ENCODE data around the gene TRERF1. TPM values are rescaled to one million over a fixed set of nuclear protein-coding genes. Genes with fewer than 3 reads are reported as not detected.
"Not testable (repeated sequence)": the region's sequence is repeated elsewhere in the genome, so short reads cannot be mapped to it uniquely, and the experiment has no call there.

TRERF1 gene
- total RNA-seq, 1 experiment from 2014 or later: 13.9 TPM

DNA sequence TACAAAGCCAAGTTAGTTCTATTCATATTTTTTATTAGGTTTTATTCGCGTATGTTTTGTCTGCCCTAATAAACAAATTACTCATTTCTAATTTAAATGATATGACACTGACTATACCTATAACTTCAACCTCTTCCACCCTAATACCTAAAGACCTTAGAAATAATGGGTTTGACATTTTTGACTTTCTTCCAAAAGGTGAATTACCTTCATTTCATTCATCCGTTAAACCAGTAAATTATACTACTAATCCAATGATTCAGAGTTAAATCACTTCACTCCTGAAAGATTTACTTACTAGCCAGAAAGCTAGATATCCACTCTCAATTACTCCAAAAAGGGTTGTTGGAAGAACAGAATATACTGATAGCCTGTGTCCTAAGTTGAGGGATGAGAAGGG, 239.3 kb downstream of the TRERF1 start:
- BruUV-seq (replicated peaks): no TSS peak

DNA sequence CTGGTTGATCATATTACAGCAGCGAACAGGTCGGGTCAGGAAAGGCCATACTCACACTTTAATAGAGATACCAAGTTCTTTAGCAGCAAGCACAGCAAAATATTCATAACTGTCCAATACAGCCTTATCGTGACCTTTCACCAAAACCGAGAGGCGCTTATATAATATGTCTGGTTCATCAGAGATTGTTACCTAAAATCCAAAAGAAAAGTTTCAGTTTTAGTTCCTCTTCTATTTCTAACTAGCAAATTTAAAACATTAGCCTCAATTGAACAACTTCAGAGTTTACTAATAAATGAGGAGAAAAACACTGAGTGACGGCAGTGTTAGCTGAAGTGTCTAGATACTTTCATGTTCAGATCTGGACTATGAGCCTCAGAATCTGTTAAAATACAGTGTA, 240.0 kb downstream of the TRERF1 start:
- Histone ChIP-seq H4K20me1 (ENCODE audit: low read length) (no peaks in the 10 kb centered on the region), H3K27me3 (ENCODE audit: low read length) (no peaks in the 10 kb centered on the region), H2AFZ (ENCODE audit: low read length) (no peak overlapping the region), H3K36me3 (ENCODE audit: low read depth, low read length) (peaks cover 45% of the 10 kb centered on the region), H3F3A (ENCODE audit: low read length, unreplicated experiment) (peaks cover 28% of the 10 kb centered on the region), H3K79me2 (ENCODE audit: low read length) (peaks cover 52% of the 10 kb centered on the region), H3K4me3 (ENCODE audit: low read length) (peak overlapping the region; percentile 39), H3K4me1 (ENCODE audit: insufficient read depth, low read length) (peaks cover 89% of the 10 kb centered on the region), H3K9me2 (replicated peaks; ENCODE audit: low read length) (no peaks in the 10 kb centered on the region), H3K27ac (ENCODE audit: low read length) (peak overlapping the region; percentile 91), H3K4me2 (ENCODE audit: low read length) (peak overlapping the region; percentile 69), H3K9me3 (ENCODE audit: low read length) (no peaks in the 10 kb centered on the region), H3K9ac (ENCODE audit: low read length) (peak overlapping the region; percentile 73)
- TF ChIP-seq EZH2phosphoT487 (IDR thresholded peaks at IDR 0.05; ENCODE audit: borderline replicate concordance, low read length): no peak
- DNase-seq (no peak), ATAC-seq (no peak)
- intact Hi-C loops (cut with micrococcal nuclease): loop anchor here (2.0 kb wide), 1 partner anchor 13 kb away; no protein-coding TSS in a partner anchor
- CTCF ChIA-PET: interaction anchor here (0.6 kb wide), 1 partner anchor 12 kb away, joined by 3 read pairs; no protein-coding TSS in a partner anchor
- POLR2A ChIA-PET (ENCODE audit: unreplicated experiment): interaction anchor here (0.7 kb wide), 1 partner anchor 336 kb away, joined by 4 read pairs; no protein-coding TSS in a partner anchor
- no TSS peak for BruUV-seq (replicated peaks)

More for the DNA sequence above, 239.3 kb downstream of the TRERF1 start:
- H3K4me1 ChIP-seq (ENCODE audit: insufficient read depth, low read length): peaks cover 84% of the 10 kb centered on the region
- H3K4me3 ChIP-seq (ENCODE audit: low read length): peak overlapping the region; percentile 4; the same call in 1 of the 2 replicates
- no peaks in the 10 kb centered on the region for H3K27me3 ChIP-seq (ENCODE audit: low read length)
- peaks cover 59% of the 10 kb centered on the region for H3K79me2 ChIP-seq (ENCODE audit: low read length)
- H3K9ac ChIP-seq (ENCODE audit: low read length): peak overlapping the region; percentile 73
- no peaks in the 10 kb centered on the region for H4K20me1 ChIP-seq (ENCODE audit: low read length)
- H3K9me3 ChIP-seq (ENCODE audit: low read length): no peaks in the 10 kb centered on the region
- peak overlapping the region; percentile 69 for H3K4me2 ChIP-seq (ENCODE audit: low read length)
- peak; percentile 35 for ATAC-seq
- H3K27ac ChIP-seq (ENCODE audit: low read length): peak overlapping the region; percentile 91
- ChIA-PET POLR2A (ENCODE audit: unreplicated experiment) (interaction anchor here (0.6 kb wide), 1 partner anchor 123 kb away, joined by 3 read pairs; no protein-coding TSS in a partner anchor), CTCF (interaction anchor here (0.7 to 1.0 kb wide), 3 partner anchors 15 to 335 kb away, joined by 3 to 4 read pairs (median 3); no protein-coding TSS in a partner anchor)
- peaks cover 28% of the 10 kb centered on the region for H3F3A ChIP-seq (ENCODE audit: low read length, unreplicated experiment)
- H3K9me2 ChIP-seq (replicated peaks; ENCODE audit: low read length): no peaks in the 10 kb centered on the region
- peaks cover 45% of the 10 kb centered on the region for H3K36me3 ChIP-seq (ENCODE audit: low read depth, low read length)
- intact Hi-C loops (cut with micrococcal nuclease): loop anchor here (2.0 kb wide), 1 partner anchor 14 kb away; no protein-coding TSS in a partner anchor
- no peak overlapping the region for H2AFZ ChIP-seq (ENCODE audit: low read length)
- peak; percentile 91 for DNase-seq
- TF ChIP-seq EZH2phosphoT487 (IDR thresholded peaks at IDR 0.05; ENCODE audit: borderline replicate concordance, low read length) (no peak), EZH2 (IDR thresholded peaks at IDR 0.05; ENCODE audit: low read length, unreplicated experiment) (no peak)
- TF ChIP-seq, protein P1, sequence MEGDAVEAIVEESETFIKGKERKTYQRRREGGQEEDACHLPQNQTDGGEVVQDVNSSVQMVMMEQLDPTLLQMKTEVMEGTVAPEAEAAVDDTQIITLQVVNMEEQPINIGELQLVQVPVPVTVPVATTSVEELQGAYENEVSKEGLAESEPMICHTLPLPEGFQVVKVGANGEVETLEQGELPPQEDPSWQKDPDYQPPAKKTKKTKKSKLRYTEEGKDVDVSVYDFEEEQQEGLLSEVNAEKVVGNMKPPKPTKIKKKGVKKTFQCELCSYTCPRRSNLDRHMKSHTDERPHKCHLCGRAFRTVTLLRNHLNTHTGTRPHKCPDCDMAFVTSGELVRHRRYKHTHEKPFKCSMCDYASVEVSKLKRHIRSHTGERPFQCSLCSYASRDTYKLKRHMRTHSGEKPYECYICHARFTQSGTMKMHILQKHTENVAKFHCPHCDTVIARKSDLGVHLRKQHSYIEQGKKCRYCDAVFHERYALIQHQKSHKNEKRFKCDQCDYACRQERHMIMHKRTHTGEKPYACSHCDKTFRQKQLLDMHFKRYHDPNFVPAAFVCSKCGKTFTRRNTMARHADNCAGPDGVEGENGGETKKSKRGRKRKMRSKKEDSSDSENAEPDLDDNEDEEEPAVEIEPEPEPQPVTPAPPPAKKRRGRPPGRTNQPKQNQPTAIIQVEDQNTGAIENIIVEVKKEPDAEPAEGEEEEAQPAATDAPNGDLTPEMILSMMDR (conservative IDR thresholded peaks at IDR 0.05; ENCODE audit: low read depth, low read length): no peak

DNA sequence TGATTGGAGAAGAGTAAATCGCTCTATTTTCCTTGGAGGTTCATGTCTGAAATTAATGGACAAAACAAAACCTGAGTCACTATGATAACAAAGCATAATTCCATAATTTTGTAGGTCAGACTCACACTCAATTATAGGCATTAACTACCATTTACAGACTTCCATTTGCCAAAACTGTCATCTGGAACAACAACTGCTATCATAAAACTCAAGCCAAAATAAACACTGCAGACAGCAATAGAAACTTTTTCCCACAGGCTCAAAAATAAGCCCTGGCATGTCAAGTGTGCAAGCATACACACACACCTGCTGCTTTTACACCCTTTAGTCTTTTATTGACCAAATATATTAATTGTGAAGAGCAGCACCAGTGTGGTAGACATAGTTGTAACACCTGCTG, 241.2 kb downstream of the TRERF1 start:
- ATAC-seq (peak; percentile 8), DNase-seq (peak; percentile 42)
- H3K27ac ChIP-seq (ENCODE audit: low read length): peak overlapping the region; percentile 91
- TF ChIP-seq EZH2 (IDR thresholded peaks at IDR 0.05; ENCODE audit: low read length, unreplicated experiment): no peak
- no peak for TF ChIP-seq EZH2phosphoT487 (IDR thresholded peaks at IDR 0.05; ENCODE audit: borderline replicate concordance, low read length)
- TF ChIP-seq, protein P1 (conservative IDR thresholded peaks at IDR 0.05; ENCODE audit: low read depth, low read length): no peak
- H3K27me3 ChIP-seq (ENCODE audit: low read length): no peaks in the 10 kb centered on the region
- H4K20me1 ChIP-seq (ENCODE audit: low read length): no peaks in the 10 kb centered on the region
- no TSS peak for BruUV-seq (replicated peaks)
- H3K79me2 ChIP-seq (ENCODE audit: low read length): peaks cover 47% of the 10 kb centered on the region
- H3F3A ChIP-seq (ENCODE audit: low read length, unreplicated experiment): peaks cover 27% of the 10 kb centered on the region
- no peaks in the 10 kb centered on the region for H3K9me2 ChIP-seq (replicated peaks; ENCODE audit: low read length)
- no peaks in the 10 kb centered on the region for H3K9me3 ChIP-seq (ENCODE audit: low read length)
- peak overlapping the region; percentile 73 for H3K9ac ChIP-seq (ENCODE audit: low read length)
- peaks cover 90% of the 10 kb centered on the region for H3K4me1 ChIP-seq (ENCODE audit: insufficient read depth, low read length)
- no peak overlapping the region for H3K4me3 ChIP-seq (ENCODE audit: low read length)
- intact Hi-C loops (cut with micrococcal nuclease): no loop called here
- peaks cover 49% of the 10 kb centered on the region for H3K36me3 ChIP-seq (ENCODE audit: low read depth, low read length)
- ChIA-PET POLR2A (ENCODE audit: unreplicated experiment) (no interaction called here), CTCF (no interaction called here)
- H3K4me2 ChIP-seq (ENCODE audit: low read length): peak overlapping the region; percentile 49
- no peak overlapping the region for H2AFZ ChIP-seq (ENCODE audit: low read length)

DNA sequence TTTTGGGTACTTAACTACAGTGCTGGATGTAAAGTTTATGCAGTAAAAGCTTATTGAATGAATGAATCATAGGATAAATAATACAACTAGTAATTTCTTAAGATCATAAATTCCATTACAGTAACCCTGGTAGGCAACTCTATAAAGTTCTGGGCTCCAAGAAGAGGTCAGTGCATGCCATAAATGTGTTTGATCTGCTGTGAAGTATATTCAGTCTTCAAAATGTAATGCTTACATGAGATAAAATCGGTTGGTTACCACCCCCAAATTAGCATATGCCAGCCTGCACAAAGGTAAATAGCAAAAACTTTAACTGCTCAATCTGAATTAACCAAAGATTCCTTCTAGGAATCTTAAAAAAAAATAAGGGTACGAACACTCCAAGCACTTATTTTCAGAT, 244.2 kb downstream of the TRERF1 start:
- Histone ChIP-seq H3K4me1 (ENCODE audit: insufficient read depth, low read length) (peaks cover 79% of the 10 kb centered on the region), H3F3A (ENCODE audit: low read length, unreplicated experiment) (peaks cover 32% of the 10 kb centered on the region), H3K9ac (ENCODE audit: low read length) (peak overlapping the region; percentile 36), H3K4me2 (ENCODE audit: low read length) (peak overlapping the region; percentile 63), H3K36me3 (ENCODE audit: low read depth, low read length) (peaks cover 47% of the 10 kb centered on the region), H3K4me3 (ENCODE audit: low read length) (0 out of 2 replicates have a peak overlapping the region, but pooled peaks have one; percentile 5), H3K79me2 (ENCODE audit: low read length) (peaks cover 27% of the 10 kb centered on the region), H3K27ac (ENCODE audit: low read length) (peak overlapping the region; percentile 86)
- DNase-seq (peak; percentile 67), ATAC-seq (peak; percentile 70)
- H4K20me1 ChIP-seq (ENCODE audit: low read length); H3K27me3 ChIP-seq (ENCODE audit: low read length); H3K9me2 ChIP-seq (replicated peaks; ENCODE audit: low read length); H3K9me3 ChIP-seq (ENCODE audit: low read length); POLR2A ChIA-PET (ENCODE audit: unreplicated experiment); H2AFZ ChIP-seq (ENCODE audit: low read length); CTCF ChIA-PET: not testable (repeated sequence)
- intact Hi-C loops (cut with micrococcal nuclease): loop anchor here (1.0 kb wide), 1 partner anchor 9 kb away; no protein-coding TSS in a partner anchor
- TSS peak; percentile 27 for BruUV-seq (replicated peaks)
